Endodermal cell (in vitro differentiated cells): Measurements from ENCODE around the gene HAVCR2. TPM values are rescaled to one million over a fixed set of nuclear protein-coding genes. Genes with fewer than 3 reads are reported as not detected.
"Not testable (repeated sequence)": the region's sequence is repeated elsewhere in the genome, so short reads cannot be mapped to it uniquely, and the experiment has no call there.

Experiments
- DNase-seq: peaks from one replicate; pipeline ENCODE4 v3.0.0-alpha.2; 2017
- H3K27ac ChIP-seq: 2 replicates; pipeline ENCODE4 v1.5.1; 2013; ENCODE audit warnings: mild to moderate bottlenecking, low read depth, low read length, moderate library complexity
- H3K27me3 ChIP-seq: 2 replicates; pipeline ENCODE4 v1.6.1; 2013; ENCODE audit warnings: mild to moderate bottlenecking, low read length, moderate library complexity; ENCODE audit not compliant: insufficient read depth, control insufficient read depth, poor library complexity, severe bottlenecking
- H3K36me3 ChIP-seq: 2 replicates; pipeline ENCODE4 v1.7.0; 2013; ENCODE audit warnings: mild to moderate bottlenecking, low read length, moderate library complexity; ENCODE audit not compliant: control insufficient read depth, insufficient read depth
- H3K4me1 ChIP-seq: one replicate; pipeline ENCODE4 v1.7.0; 2013; ENCODE audit warnings: low read length; ENCODE audit not compliant: control insufficient read depth, insufficient read depth
- H3K4me3 ChIP-seq: 2 replicates; pipeline ENCODE4 v1.5.1; 2013; ENCODE audit warnings: mild to moderate bottlenecking, low read length, moderate library complexity
- H3K9ac ChIP-seq: 2 replicates; pipeline ENCODE4 v1.6.1; 2013; ENCODE audit warnings: mild to moderate bottlenecking, low read length, moderate library complexity; ENCODE audit not compliant: poor library complexity, severe bottlenecking; ENCODE audit errors: extremely low read depth
- H3K9me3 ChIP-seq: 2 replicates; pipeline ENCODE4 v1.6.1; 2013; ENCODE audit warnings: mild to moderate bottlenecking, low read length, moderate library complexity; ENCODE audit not compliant: control insufficient read depth
- H3K27ac Mint-ChIP-seq: 2 replicates; pipeline ENCODE4 v1.8.0; 2020; ENCODE audit warnings: mixed read lengths
- H3K27me3 Mint-ChIP-seq: 2 replicates; pipeline ENCODE4 v1.8.0; 2021; ENCODE audit warnings: mild to moderate bottlenecking, mixed read lengths; ENCODE audit not compliant: insufficient read depth
- H3K36me3 Mint-ChIP-seq: 2 replicates; pipeline ENCODE4 v1.8.0; 2020; ENCODE audit warnings: low read depth, mixed read lengths
- H3K4me1 Mint-ChIP-seq: 2 replicates; pipeline ENCODE4 v1.8.0; 2020; ENCODE audit warnings: mixed read lengths
- H3K4me3 Mint-ChIP-seq: 2 replicates; pipeline ENCODE4 v1.8.0; 2020; ENCODE audit warnings: mild to moderate bottlenecking, moderate library complexity, mixed read lengths
- H3K9me3 Mint-ChIP-seq: 2 replicates; pipeline ENCODE4 v1.8.0; 2020; ENCODE audit warnings: mild to moderate bottlenecking, mixed read lengths
- CTCF ChIP-seq: fragments of 200-600 bp; sonication (generic); conservative IDR thresholded peaks from 2 replicates; pipeline ENCODE4 v1.5.0; 2021; ENCODE audit warnings: antibody characterized with exemption, mild to moderate bottlenecking
- WGBS, 2 experiments: methylation state at CpG; one replicate each; pipeline versions ENCODE4 v1.1.5 to v1.1.7; 2013; ENCODE audit warnings: missing lambda C conversion rate in 2 of 2, mixed read lengths in 1 of 2; ENCODE audit not compliant: insufficient coverage in 1 of 2, insufficient read length in 1 of 2; 5-methylcytosine and 5-hydroxymethylcytosine counted together
- total RNA-seq, 2 donors: library from RNA; stranded (reverse); fragmentation: NEBNext Ultra II Directional in 1 of 2; extraction: Animal tissue kit (Norgen Biotek cat#: 25700) in 1 of 2; gene quantifications; 2 replicates in 1 of 2; 3 replicates in 1 of 2; pipeline ENCODE4 v1.2.1, GENCODE V29; 2021

HAVCR2 gene
- total RNA-seq, 2 donors from 2014 or later, result 0.33 to 0.35 TPM

DNA sequence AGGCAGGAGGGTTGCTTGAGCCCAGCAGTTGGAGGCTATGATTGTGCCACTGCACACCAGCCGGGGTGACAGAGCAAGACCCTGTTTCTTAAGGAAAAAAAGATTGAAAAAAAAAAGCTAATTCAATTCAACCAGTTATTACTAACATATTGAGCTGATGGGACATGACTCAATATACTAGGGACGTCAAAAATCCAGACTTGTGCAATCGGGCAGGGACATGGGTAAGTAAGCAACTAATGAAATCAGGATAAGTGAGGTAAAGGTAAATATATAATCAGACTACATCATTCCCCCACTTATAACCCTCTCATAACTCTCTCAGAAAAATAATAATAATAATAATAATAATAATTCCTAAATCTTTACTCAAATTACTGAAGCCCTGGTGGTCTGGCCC, 49.0 kb downstream of the HAVCR2 start:
- Mint-ChIP-seq H3K27me3 (no peaks in the 10 kb centered on the region), H3K4me1 (peaks cover 17% of the 10 kb centered on the region), H3K36me3 (no peaks in the 10 kb centered on the region), H3K27ac (no peak overlapping the region), H3K4me3 (no peak overlapping the region), H3K9me3 (no peaks in the 10 kb centered on the region)
- H3K27ac ChIP-seq, result no peak overlapping the region
- TF ChIP-seq CTCF, result no peak
- no peak overlapping the region for H3K4me3 ChIP-seq
- H3K27me3 ChIP-seq, result no peaks in the 10 kb centered on the region
- no peak overlapping the region for H3K9ac ChIP-seq
- H3K4me1 ChIP-seq, result peaks cover 3% of the 10 kb centered on the region
- 71 to 82% methylated on average over 1 of the region's 3 CpGs for WGBS, 2 experiments
- no peaks in the 10 kb centered on the region for H3K9me3 ChIP-seq
- DNase-seq, result no peak
- H3K36me3 ChIP-seq, result no peaks in the 10 kb centered on the region

DNA sequence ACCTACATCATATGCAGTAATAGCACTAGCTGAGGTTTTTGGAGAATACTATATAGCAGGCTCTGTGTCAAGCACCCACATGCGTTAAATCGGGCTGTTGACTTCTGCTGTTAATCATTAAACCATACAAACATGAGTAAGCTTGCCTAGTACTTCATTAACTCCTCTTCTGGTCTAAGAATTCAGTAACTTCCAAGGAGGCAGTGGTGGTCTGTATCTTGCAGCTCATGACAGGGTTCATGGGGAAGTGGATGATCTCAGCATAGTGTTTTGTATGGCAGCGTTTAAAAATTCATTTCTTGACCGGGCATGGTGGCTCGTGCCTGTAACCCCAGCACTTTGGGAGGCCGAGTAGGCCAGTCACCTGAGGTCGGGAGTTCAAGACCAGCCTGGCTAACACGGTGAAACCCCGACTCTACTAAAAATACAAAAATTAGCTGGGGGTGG, 49.7 kb downstream of the HAVCR2 start, which contains the start of gene HAVCR1:
HAVCR1 (minus strand) TSS at position 24 of the 447 bp plus-strand sequence. CDS start 1,173 bp downstream, outside the sequence.
- H3K9me3 ChIP-seq, result no peaks in the 10 kb centered on the region
- H3K36me3 ChIP-seq, result no peaks in the 10 kb centered on the region
- no peak for DNase-seq
- H3K27ac ChIP-seq, result no peak within 1 kb of the TSS
- no peak within 1 kb of the TSS for H3K27ac Mint-ChIP-seq
- no peaks in the 10 kb centered on the region for H3K36me3 Mint-ChIP-seq
- H3K4me1 Mint-ChIP-seq, result peaks cover 17% of the 10 kb centered on the region
- H3K4me3 Mint-ChIP-seq, result no peak within 1 kb of the TSS
- no peak within 1 kb of the TSS for H3K9ac ChIP-seq
- H3K27me3 ChIP-seq, result no peaks in the 10 kb centered on the region
- H3K9me3 Mint-ChIP-seq, result no peaks in the 10 kb centered on the region
- H3K4me3 ChIP-seq, result no peak within 1 kb of the TSS
- H3K4me1 ChIP-seq, result peaks cover 3% of the 10 kb centered on the region
- no peak for TF ChIP-seq CTCF
- WGBS, 2 experiments, result 73 to 85% methylated on average over 2 to 9 of the region's 9 CpGs
- no peaks in the 10 kb centered on the region for H3K27me3 Mint-ChIP-seq

GRCh38 chr5:157057459-157058370, 51.1 kb downstream of the HAVCR2 start:
- Mint-ChIP-seq H3K27me3 (no peaks in the 10 kb centered on the region), H3K4me3 (no peak overlapping the region), H3K36me3 (no peaks in the 10 kb centered on the region), H3K4me1 (peaks cover 11% of the 10 kb centered on the region), H3K27ac (no peak overlapping the region), H3K9me3 (no peaks in the 10 kb centered on the region)
- Histone ChIP-seq H3K4me3 (no peak overlapping the region), H3K27me3 (no peaks in the 10 kb centered on the region), H3K9ac (no peak overlapping the region), H3K36me3 (no peaks in the 10 kb centered on the region), H3K4me1 (peaks cover 3% of the 10 kb centered on the region), H3K27ac (no peak overlapping the region), H3K9me3 (no peaks in the 10 kb centered on the region)
- no peak for DNase-seq
- TF ChIP-seq CTCF, result no peak
- 89 to 95% methylated on average over 8 to 10 of the region's 11 CpGs for WGBS, 2 experiments

DNA sequence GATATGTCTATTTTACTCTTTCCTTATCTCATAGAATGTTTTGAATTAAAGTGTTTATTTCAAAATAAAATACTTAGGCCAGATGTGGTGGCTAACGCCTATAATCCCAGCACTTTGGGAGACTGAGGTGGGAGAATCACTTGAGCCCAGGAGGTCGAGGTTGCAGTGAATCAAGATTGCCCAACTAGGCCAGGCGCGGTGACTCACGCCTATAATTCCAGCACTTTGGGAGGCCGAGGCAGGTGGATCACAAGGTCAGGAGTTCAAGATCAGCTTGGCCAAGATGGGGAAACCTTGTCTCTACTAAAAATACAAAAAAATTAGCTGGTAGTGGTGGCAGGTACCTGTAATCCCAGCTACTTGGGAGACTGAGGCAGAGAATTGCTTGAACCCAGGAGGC, 52.0 kb downstream of the HAVCR2 start:
- not testable (repeated sequence) for H3K27me3 Mint-ChIP-seq, H3K4me1 ChIP-seq, H3K9me3 ChIP-seq, H3K9ac ChIP-seq, H3K4me3 ChIP-seq, H3K36me3 ChIP-seq, H3K27me3 ChIP-seq, H3K27ac ChIP-seq, H3K4me3 Mint-ChIP-seq, H3K36me3 Mint-ChIP-seq, H3K9me3 Mint-ChIP-seq, DNase-seq, H3K27ac Mint-ChIP-seq
- WGBS, 2 experiments, result 86 to 92% methylated on average over 6 of the region's 6 CpGs
- peaks cover 11% of the 10 kb centered on the region for H3K4me1 Mint-ChIP-seq
